Neuron (in vitro differentiated cells): ENCODE measurements around the gene TMEM51.
"Not testable (repeated sequence)": the region's sequence is repeated elsewhere in the genome, so short reads cannot be mapped to it uniquely, and the experiment has no call there.

Experiments used
- H2AFZ ChIP-seq: one replicate; pipeline ENCODE4 v1.6.1; 2013; ENCODE audit warnings: low read depth, mild to moderate bottlenecking, inconsistent platforms, low read length, moderate library complexity
- H3K27me3 ChIP-seq: one replicate; pipeline ENCODE4 v1.6.1; 2013; ENCODE audit warnings: low read length; ENCODE audit not compliant: insufficient read depth
- H3K36me3 ChIP-seq: one replicate; pipeline ENCODE4 v1.6.1; 2013; ENCODE audit warnings: low read length; ENCODE audit not compliant: insufficient read depth
- H3K4me1 ChIP-seq: one replicate; pipeline ENCODE4 v1.6.1; 2013; ENCODE audit warnings: low read length; ENCODE audit not compliant: insufficient read depth
- H3K4me3 ChIP-seq: 2 replicates; pipeline ENCODE4 v1.5.1; 2013; ENCODE audit warnings: mild to moderate bottlenecking, low read length, moderate library complexity
- H3K9me3 ChIP-seq: one replicate; pipeline ENCODE4 v1.6.1; 2013; ENCODE audit warnings: low read length

TMEM51 gene

DNA sequence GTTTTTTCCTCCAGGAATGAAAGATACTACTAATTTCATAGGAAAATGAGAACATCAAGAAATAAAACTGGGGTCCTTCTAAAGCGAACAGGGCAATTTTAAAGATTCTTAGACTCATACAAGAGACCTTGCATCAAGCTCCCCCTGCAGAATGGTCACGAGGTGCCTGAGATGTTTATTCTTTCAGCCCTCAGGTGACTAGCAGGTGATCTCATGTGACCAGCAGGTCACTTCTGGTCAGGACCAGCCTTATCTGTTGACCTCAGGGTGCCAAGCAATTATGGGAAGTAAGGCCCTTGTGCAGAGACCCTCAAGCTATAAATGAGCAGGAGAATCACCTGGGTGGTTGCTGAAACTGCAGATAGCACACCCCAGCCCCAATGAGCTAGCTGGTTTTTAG lies 20.6 kb upstream of the TMEM51 start:
- H2AFZ ChIP-seq = no peak overlapping the region
- no peak overlapping the region for H3K4me3 ChIP-seq
- H3K9me3 ChIP-seq = peaks cover 5% of the 10 kb centered on the region
- no peaks in the 10 kb centered on the region for H3K4me1 ChIP-seq
- no peaks in the 10 kb centered on the region for H3K27me3 ChIP-seq
- H3K36me3 ChIP-seq = no peaks in the 10 kb centered on the region

DNA sequence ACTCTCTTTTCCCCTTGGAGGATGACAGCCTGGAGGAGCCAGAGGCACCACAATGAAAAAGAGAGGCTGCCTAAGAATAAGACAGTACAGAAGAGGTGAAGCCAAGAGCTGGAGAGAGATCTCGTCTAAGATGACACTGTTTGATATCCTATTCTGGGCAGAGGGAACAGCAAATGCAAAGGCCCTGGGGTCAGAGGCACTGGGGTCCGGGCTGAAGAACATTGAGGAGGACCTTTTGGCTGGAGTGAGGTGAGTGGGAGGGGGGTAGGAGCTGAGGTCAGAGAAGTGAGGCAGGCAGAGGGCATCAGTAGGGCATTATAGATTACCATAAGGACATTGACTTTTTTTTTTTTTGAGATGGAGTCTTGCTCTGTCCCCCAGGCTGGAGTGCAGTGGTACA lies 19.3 kb upstream of the TMEM51 start:
- no peak overlapping the region for H3K4me3 ChIP-seq
- H3K27me3 ChIP-seq = no peaks in the 10 kb centered on the region
- H3K4me1 ChIP-seq = no peaks in the 10 kb centered on the region
- H2AFZ ChIP-seq = no peak overlapping the region
- peaks cover 5% of the 10 kb centered on the region for H3K9me3 ChIP-seq
- no peaks in the 10 kb centered on the region for H3K36me3 ChIP-seq

DNA sequence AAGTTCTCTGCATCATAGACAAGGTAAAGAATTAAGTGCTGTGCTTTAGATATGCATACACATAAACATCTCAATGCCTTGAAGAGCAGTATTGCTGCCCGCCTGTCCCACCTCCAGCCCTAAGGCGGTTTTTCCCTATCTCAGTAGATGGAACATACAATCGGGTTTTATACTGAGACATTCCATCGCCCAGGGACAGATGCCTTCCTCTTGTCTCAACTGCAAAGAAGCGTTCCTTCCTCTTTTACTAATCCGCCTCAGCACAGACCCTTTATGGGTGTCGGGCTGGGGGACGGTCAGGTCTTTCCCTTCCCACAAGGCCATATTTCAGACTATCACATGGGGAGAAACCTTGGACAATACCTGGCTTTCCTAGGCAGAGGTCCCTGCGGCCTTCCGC lies 17.9 kb upstream of the TMEM51 start:
- H3K36me3 ChIP-seq, H2AFZ ChIP-seq, H3K4me3 ChIP-seq, H3K9me3 ChIP-seq, H3K27me3 ChIP-seq: not testable (repeated sequence)
- peaks cover 10% of the 10 kb centered on the region for H3K4me1 ChIP-seq

DNA sequence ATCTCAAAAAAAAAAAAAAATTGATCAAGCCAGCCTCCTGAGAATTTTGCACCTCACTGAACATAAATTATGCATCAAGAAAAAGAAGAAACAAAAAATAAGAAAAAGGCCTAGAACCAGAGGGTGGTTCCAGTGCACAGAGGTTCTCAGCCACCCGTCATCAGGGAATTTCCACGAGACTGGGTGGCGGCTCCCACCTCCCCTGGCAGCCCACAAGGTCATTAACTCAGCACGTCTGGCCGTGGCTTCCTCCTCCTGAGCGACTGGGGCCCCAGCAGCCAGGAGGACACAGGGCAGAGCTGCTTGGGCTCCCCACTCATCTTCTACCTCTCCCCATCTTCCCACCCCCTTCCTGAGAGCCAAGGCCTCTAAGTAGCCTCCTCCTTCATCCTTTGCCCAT lies 15.7 kb upstream of the TMEM51 start:
- Histone ChIP-seq H3K4me3 (no peak overlapping the region), H3K27me3 (no peaks in the 10 kb centered on the region), H3K9me3 (no peaks in the 10 kb centered on the region), H3K4me1 (peaks cover 10% of the 10 kb centered on the region), H2AFZ (no peak overlapping the region), H3K36me3 (no peaks in the 10 kb centered on the region)

DNA sequence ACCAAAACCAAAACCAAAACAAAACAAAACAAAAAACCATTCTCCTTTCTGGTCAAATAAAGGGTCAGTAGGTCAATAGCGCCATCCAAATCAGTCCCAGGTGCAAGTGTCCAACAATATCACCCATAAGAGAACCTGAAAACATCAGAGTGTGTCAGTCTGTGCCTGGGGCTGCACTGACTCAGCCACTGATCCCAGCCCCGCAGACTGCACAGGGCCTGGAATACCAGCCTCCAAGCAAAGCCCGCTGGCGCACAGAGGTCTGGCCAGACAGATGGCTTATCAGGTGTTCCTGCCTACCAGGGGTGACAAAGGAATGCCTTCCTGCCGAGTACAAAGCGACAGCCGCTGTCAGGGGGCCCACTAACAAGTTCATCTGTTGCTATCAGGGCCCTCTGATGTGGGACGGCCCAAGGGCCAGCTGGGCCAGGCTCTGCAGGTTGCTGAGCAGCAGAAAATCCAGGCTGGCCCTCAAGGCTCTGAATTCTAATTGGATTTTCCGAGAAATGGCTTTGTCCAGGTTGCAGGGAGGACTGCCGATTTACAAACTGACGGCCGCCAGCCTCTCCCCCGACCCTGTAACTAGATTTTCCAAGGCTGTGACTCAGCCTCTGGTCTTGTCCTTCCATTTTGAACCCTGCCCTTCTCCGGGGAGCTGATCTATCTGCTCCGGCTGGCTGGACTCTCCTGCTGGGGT lies 13.7 kb upstream of the TMEM51 start:
- H3K4me1 ChIP-seq = peaks cover 10% of the 10 kb centered on the region
- peak overlapping the region; percentile 3 for H3K4me3 ChIP-seq
- H3K27me3 ChIP-seq = no peaks in the 10 kb centered on the region
- no peaks in the 10 kb centered on the region for H3K9me3 ChIP-seq
- no peaks in the 10 kb centered on the region for H3K36me3 ChIP-seq
- H2AFZ ChIP-seq = peak overlapping the region; percentile 4

DNA sequence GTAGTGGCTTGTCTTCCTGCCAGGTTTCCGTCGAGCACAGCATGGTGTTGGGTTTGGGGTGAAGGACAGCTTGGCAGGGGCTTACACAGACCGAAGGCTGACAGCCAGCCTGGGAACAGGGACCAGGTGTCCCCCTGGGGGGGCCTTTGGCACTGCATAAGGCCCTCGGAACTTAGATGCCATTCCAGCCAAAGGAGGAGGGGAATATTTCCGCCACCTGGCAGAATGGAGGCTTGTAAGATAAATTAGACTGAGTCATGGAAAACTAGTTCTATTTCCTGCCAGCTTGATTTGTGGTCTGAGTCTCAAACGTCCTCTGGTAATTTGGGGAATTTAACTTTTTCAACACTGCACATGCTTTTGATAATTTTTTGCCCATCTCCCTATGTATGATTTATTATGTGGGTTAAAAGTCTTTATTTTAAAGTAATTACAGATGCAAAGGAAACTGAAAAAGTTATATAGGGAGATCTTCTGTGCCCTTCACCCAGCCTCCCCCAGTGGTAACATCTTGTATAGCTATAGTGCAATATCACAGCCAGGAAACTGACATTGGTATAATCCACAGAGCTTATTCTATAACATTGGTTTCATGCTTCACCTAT lies 11.5 kb upstream of the TMEM51 start:
- Histone ChIP-seq H3K27me3 (peaks cover 3% of the 10 kb centered on the region), H3K9me3 (no peaks in the 10 kb centered on the region), H3K4me1 (peaks cover 10% of the 10 kb centered on the region), H2AFZ (no peak overlapping the region), H3K4me3 (no peak overlapping the region), H3K36me3 (no peaks in the 10 kb centered on the region)

DNA sequence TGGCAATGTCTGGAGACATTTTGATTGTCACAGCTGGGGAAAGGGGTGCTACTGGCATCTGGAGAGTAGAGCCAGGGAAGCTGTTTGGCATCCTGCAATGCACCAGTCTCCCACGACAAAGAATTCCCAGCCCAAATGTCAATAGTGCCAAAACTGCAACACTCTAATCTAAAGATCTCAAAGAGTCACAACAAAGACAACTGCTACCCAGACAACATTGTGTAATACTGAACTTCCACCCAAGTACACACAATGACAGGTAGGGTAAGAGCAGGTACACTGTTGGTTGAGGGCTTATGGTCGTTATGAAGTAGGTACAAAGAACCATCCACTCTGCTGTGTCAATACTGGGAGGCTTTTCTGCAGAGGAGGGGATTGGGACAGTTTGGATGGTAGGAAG lies 8.2 kb upstream of the TMEM51 start:
- H2AFZ ChIP-seq = no peak overlapping the region
- H3K4me3 ChIP-seq = no peak overlapping the region
- no peaks in the 10 kb centered on the region for H3K9me3 ChIP-seq
- H3K27me3 ChIP-seq = peaks cover 3% of the 10 kb centered on the region
- no peaks in the 10 kb centered on the region for H3K36me3 ChIP-seq
- peaks cover 2% of the 10 kb centered on the region for H3K4me1 ChIP-seq

DNA sequence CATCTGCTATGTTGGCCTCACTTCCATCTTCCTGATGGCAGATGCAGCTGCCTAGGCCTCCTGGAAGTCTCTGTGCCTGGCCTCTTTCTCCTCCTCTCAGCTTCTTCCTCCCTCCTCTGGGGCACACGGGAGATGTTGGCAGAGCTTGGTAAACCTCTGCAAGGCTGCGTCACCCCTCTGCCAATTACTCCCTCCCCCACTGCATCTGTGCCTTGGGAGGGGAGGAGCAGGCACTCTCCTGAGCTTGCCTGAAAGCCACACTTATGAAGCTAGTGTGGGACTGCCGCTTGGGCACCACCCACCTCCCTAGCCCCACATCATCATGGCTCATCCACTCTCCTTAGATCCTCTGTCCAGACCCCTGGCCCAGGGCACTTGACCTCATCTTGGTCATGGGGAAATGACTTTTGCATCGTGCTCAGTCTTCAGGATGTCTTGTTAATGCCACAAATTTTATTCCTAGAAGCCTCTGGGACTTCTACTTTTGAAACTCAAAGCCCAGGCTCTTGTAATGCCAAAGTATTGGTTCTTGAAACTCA lies 7.3 kb upstream of the TMEM51 start:
- H3K9me3 ChIP-seq = no peaks in the 10 kb centered on the region
- no peak overlapping the region for H3K4me3 ChIP-seq
- no peaks in the 10 kb centered on the region for H3K4me1 ChIP-seq
- no peak overlapping the region for H2AFZ ChIP-seq
- no peaks in the 10 kb centered on the region for H3K36me3 ChIP-seq
- H3K27me3 ChIP-seq = peaks cover 3% of the 10 kb centered on the region

DNA sequence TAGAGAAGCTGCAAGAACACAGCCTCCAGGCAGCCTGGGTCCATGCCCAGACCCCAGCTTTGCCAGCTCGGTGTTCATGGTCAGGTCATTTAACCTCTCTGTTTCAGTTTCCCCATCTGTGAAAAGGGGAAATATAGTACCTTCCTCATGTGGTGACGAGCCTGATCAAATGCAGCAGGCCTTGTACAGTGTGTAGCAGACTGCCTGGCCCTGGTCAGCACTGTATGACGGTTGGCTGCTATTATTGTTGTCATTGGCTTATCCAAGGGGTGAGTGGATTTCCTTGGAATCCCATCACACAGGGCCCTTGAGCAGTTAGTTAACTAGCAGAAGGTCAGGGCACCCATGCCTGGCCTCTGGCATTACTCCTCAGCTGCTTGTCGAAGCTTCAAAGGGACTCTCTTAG lies 6.6 kb upstream of the TMEM51 start:
- H3K4me3 ChIP-seq = no peak overlapping the region
- peaks cover 3% of the 10 kb centered on the region for H3K27me3 ChIP-seq
- H2AFZ ChIP-seq = no peak overlapping the region
- peaks cover under 1% of the 10 kb centered on the region for H3K4me1 ChIP-seq
- H3K36me3 ChIP-seq = no peaks in the 10 kb centered on the region
- no peaks in the 10 kb centered on the region for H3K9me3 ChIP-seq

DNA sequence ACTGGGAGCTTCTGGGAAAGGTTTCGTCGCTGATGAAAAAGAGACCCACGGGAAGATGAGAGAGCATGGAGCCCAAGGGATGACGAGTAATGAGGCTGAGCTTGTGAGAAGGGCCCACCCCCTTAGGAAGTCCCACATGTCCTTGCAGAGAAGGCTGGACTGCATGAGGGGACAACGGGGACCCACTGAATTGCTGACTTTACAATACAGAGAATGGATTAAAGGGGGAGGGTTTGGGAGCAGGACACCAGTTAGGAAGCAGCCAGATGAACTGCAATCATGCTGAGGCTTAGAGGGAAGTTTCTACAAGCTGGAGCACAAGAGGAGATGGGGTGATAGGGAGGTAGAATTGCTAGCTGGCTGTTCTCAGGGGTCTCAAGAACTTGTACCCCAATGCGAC lies 5.5 kb upstream of the TMEM51 start:
- peaks cover 8% of the 10 kb centered on the region for H3K4me1 ChIP-seq
- peaks cover 3% of the 10 kb centered on the region for H3K27me3 ChIP-seq
- H2AFZ ChIP-seq = no peak overlapping the region
- H3K9me3 ChIP-seq = no peaks in the 10 kb centered on the region
- no peaks in the 10 kb centered on the region for H3K36me3 ChIP-seq
- no peak overlapping the region for H3K4me3 ChIP-seq

DNA sequence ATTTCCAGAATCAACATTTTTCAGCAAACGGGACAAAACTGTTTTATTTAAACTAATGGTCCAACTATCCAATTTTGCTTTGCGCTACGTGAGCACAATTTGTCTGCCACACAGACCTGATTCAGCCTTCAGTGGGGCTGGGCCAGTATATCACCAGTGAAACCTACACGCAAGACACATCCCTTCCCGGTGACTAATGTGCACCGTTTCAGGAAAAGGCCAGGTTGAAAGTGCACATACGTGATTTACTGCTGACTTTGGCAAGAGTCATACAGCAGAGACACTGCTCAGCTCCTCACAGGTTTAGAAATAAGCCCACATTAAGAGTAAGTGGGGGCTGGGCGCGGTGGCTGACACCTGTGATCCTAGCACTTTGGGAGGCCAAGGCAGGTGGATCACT lies 5.1 kb upstream of the TMEM51 start:
- Histone ChIP-seq H3K4me3 (no peak overlapping the region), H3K36me3 (no peaks in the 10 kb centered on the region)

DNA sequence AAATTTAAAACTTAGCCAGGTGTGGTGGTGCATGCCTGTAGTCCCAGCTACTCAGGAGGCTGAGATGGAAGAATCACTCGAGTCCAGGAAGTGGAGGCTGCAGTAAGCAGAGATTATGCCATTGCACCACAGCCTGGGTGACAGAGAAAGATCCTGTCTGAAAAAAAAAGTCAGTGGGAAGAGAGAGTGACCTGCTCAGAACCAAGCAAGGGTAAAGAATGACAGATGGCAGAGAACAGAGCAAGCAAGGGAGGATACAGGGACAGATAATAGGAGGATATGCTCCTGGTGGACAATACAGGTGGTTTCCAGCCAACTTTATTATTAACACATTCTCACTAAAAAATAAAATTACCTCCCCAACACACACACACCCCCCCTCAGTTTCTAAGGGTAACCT lies 4.6 kb upstream of the TMEM51 start:
- no peaks in the 10 kb centered on the region for H3K36me3 ChIP-seq
- no peak overlapping the region for H2AFZ ChIP-seq
- H3K9me3 ChIP-seq = no peaks in the 10 kb centered on the region
- peaks cover 3% of the 10 kb centered on the region for H3K27me3 ChIP-seq
- no peak overlapping the region for H3K4me3 ChIP-seq
- peaks cover 8% of the 10 kb centered on the region for H3K4me1 ChIP-seq

More for the DNA sequence above, 5.1 kb upstream of the TMEM51 start:
- Histone ChIP-seq H3K9me3 (no peaks in the 10 kb centered on the region), H3K27me3 (peaks cover 3% of the 10 kb centered on the region), H2AFZ (no peak overlapping the region), H3K4me1 (peaks cover 8% of the 10 kb centered on the region)

DNA sequence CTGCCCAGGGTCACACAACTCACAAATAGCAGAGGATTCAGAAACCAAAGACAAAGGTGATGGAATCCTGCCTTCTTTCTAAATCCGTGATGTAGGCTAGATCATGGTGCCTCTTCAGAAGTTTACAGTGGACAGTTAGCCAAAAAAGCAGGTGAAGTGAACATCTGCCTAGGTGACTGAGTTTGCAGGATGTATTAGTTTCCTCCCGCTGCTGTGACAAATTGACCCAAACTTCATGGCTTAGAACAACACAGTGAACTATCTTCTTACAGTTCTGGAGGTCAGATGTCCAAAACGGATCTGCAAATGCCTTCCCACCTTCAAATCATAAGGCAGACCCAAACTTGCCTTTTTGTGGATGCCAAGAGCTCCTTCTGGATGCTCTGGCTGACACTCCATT lies 3.2 kb upstream of the TMEM51 start:
- peaks cover 8% of the 10 kb centered on the region for H3K4me1 ChIP-seq
- H3K27me3 ChIP-seq = peaks cover 2% of the 10 kb centered on the region
- H3K4me3 ChIP-seq = no peak overlapping the region
- H2AFZ ChIP-seq = no peak overlapping the region
- H3K9me3 ChIP-seq = no peaks in the 10 kb centered on the region
- H3K36me3 ChIP-seq = no peaks in the 10 kb centered on the region
